MCF 10A (cell line): ENCODE measurements around the gene C1orf210. TPM values are rescaled to one million over a fixed set of nuclear protein-coding genes. Genes with fewer than 3 reads are reported as not detected.

Source experiments
- BruUV-seq: library from RNA; stranded (reverse); fragments of 400-500 nt; replicated peaks from 2 replicates; lab custom pipeline; 2021; lab: Mats Ljungman, UMichigan
- CTCF ChIA-PET: fragments of 300-600 bp; sonication (Branson Sonifier 250); formaldehyde crosslinking; extraction: SDS; loops from one replicate; lab custom pipeline; 2021; ENCODE audit warnings: antibody characterized with exemption, inconsistent platforms; lab: Yijun Ruan, JAX
- POLR2A ChIA-PET: fragments of 300-600, 350-650 bp; sonication (Branson Sonifier 250); formaldehyde crosslinking; extraction: SDS; loops from one replicate; lab custom pipeline; 2020; ENCODE audit warnings: antibody characterized with exemption, inconsistent platforms; lab: Yijun Ruan, JAX
- DNase-seq: peaks from one replicate; pipeline ENCODE4 v3.0.0-alpha.2; 2018; ENCODE audit not compliant: unreplicated experiment
- H3K27ac Mint-ChIP-seq: one replicate; pipeline ENCODE4 v1.8.0; 2022; ENCODE audit warnings: mild to moderate bottlenecking, low read depth, mixed read lengths; ENCODE audit not compliant: unreplicated experiment
- H3K27me3 Mint-ChIP-seq: one replicate; pipeline ENCODE4 v1.8.0; 2022; ENCODE audit warnings: mixed read lengths; ENCODE audit not compliant: insufficient read depth, unreplicated experiment
- H3K36me3 Mint-ChIP-seq: one replicate; pipeline ENCODE4 v1.8.0; 2022; ENCODE audit warnings: mild to moderate bottlenecking, moderate library complexity, mixed read lengths; ENCODE audit not compliant: insufficient read depth, unreplicated experiment
- H3K4me1 Mint-ChIP-seq: one replicate; pipeline ENCODE4 v1.8.0; 2022; ENCODE audit warnings: mixed read lengths; ENCODE audit not compliant: insufficient read depth, unreplicated experiment
- H3K4me3 Mint-ChIP-seq: one replicate; pipeline ENCODE4 v1.8.0; 2022; ENCODE audit warnings: mild to moderate bottlenecking, moderate library complexity, mixed read lengths; ENCODE audit not compliant: unreplicated experiment
- H3K9me3 Mint-ChIP-seq: one replicate; pipeline ENCODE4 v1.8.0; 2022; ENCODE audit warnings: mixed read lengths; ENCODE audit not compliant: unreplicated experiment
- CTCF ChIP-seq: fragments of 200-600 bp; IDR thresholded peaks from one replicate; pipeline ENCODE4 v1.8.0; 2022; ENCODE audit warnings: antibody characterized with exemption, mild to moderate bottlenecking; ENCODE audit not compliant: unreplicated experiment
- intact Hi-C: fragments of 100-400 bp; cut with micrococcal nuclease; formaldehyde crosslinking; loops from 2 replicates; pipeline ENCODE4 v1.14.1; 2022
- total RNA-seq: library from RNA; stranded (reverse); gene quantifications from 2 replicates; pipeline ENCODE4 v1.2.3, GENCODE V29; 2022

C1orf210 gene
- total RNA-seq, 1 experiment from 2014 or later = 1.6 TPM

GRCh38 chr1:43302721-43303470 is 17.5 kb upstream of the C1orf210 start:
- ChIA-PET POLR2A (interaction anchor here (0.8 kb wide), 1 partner anchor 11 kb away, joined by 3 read pairs; no protein-coding TSS in a partner anchor), CTCF (interaction anchor here (0.9 kb wide), 1 partner anchor 17 kb away, joined by 3 read pairs; the partner anchor contains the start of gene C1orf210)
- intact Hi-C loops = no loop called here
- no TSS peak for BruUV-seq
- peaks cover 24% of the 10 kb centered on the region for H3K27me3 Mint-ChIP-seq
- H3K9me3 Mint-ChIP-seq = no peaks in the 10 kb centered on the region
- H3K36me3 Mint-ChIP-seq = no peaks in the 10 kb centered on the region
- DNase-seq = no peak
- peaks cover 6% of the 10 kb centered on the region for H3K4me1 Mint-ChIP-seq
- H3K4me3 Mint-ChIP-seq = no peak overlapping the region
- no peak overlapping the region for H3K27ac Mint-ChIP-seq
- no peak for TF ChIP-seq CTCF

GRCh38 chr1:43302201-43302600 is 16.8 kb upstream of the C1orf210 start:
- Mint-ChIP-seq H3K27me3 (peaks cover 24% of the 10 kb centered on the region), H3K36me3 (no peaks in the 10 kb centered on the region), H3K27ac (no peak overlapping the region), H3K4me3 (no peak overlapping the region), H3K9me3 (no peaks in the 10 kb centered on the region), H3K4me1 (peaks cover 6% of the 10 kb centered on the region)
- ChIA-PET POLR2A (no interaction called here), CTCF (no interaction called here)
- no peak for TF ChIP-seq CTCF
- no TSS peak for BruUV-seq
- intact Hi-C loops = no loop called here
- no peak for DNase-seq

- Mint-ChIP-seq H3K9me3 (no peaks in the 10 kb centered on the region), H3K4me3 (no peak within 1 kb of the TSS), H3K27ac (no peak within 1 kb of the TSS), H3K27me3 (peaks cover 12% of the 10 kb centered on the region), H3K4me1 (no peaks in the 10 kb centered on the region), H3K36me3 (no peaks in the 10 kb centered on the region)
- no TSS peak for BruUV-seq
- no peak for DNase-seq
- ChIA-PET POLR2A (no interaction called here), CTCF (no interaction called here)
- intact Hi-C loops = no loop called here
- no peak for TF ChIP-seq CTCF
These were observed 15.2 kb upstream of the C1orf210 start, which contains the start of gene TIE1 for GRCh38 chr1:43300378-43301094. Gene TIE1, plus strand, starts transcription at chr1:43300982. Its CDS starts 90 bp downstream, at chr1:43301072.

GRCh38 chr1:43299101-43299500 is 13.7 kb upstream of the C1orf210 start:
- H3K9me3 Mint-ChIP-seq = no peaks in the 10 kb centered on the region
- H3K36me3 Mint-ChIP-seq = no peaks in the 10 kb centered on the region
- H3K4me1 Mint-ChIP-seq = no peaks in the 10 kb centered on the region
- peaks cover 11% of the 10 kb centered on the region for H3K27me3 Mint-ChIP-seq
- DNase-seq = no peak
- ChIA-PET CTCF (no interaction called here), POLR2A (no interaction called here)
- no peak overlapping the region for H3K27ac Mint-ChIP-seq
- no peak overlapping the region for H3K4me3 Mint-ChIP-seq
- BruUV-seq = no TSS peak
- no peak for TF ChIP-seq CTCF
- intact Hi-C loops = no loop called here
